Caco-2 (cell line): ENCODE measurements around the gene ADAMTSL2. TPM values are rescaled to one million over a fixed set of nuclear protein-coding genes. Genes with fewer than 3 reads are reported as not detected.

Source experiments
- BruUV-seq: library from RNA; stranded (reverse); fragments of 400-500 nt; replicated peaks from 2 replicates; lab custom pipeline; 2021; lab: Mats Ljungman, UMichigan
- CTCF ChIA-PET: fragments of 300-600 bp; sonication (Branson Sonifier 250); formaldehyde crosslinking; loops from one replicate; lab custom pipeline; 2022; ENCODE audit warnings: antibody characterized with exemption; lab: Charles Lee
- POLR2A ChIA-PET: fragments of 300-600 bp; sonication (Branson Sonifier 250); formaldehyde crosslinking; loops from one replicate; lab custom pipeline; 2022; ENCODE audit warnings: antibody characterized with exemption; lab: Charles Lee
- DNase-seq, 2 experiments: peaks; one replicate each; pipeline versions ENCODE4 v3.0.0 to v3.0.0-alpha.2; 2020 to 2022
- H3K27me3 ChIP-seq: replicated peaks from 2 replicates; pipeline ENCODE4 v1.6.0; 2011; ENCODE audit warnings: low read length; ENCODE audit not compliant: control insufficient read depth, insufficient read depth
- H3K36me3 ChIP-seq: 2 replicates; pipeline ENCODE4 v1.5.1; 2011; ENCODE audit warnings: low read length; ENCODE audit not compliant: control insufficient read depth, insufficient read depth
- H3K4me1 ChIP-seq: fragments of 250-450 bp; sonication (Bioruptor Pico); 2 replicates; pipeline ENCODE4 v1.5.1; 2020; ENCODE audit warnings: mild to moderate bottlenecking
- H3K4me3 ChIP-seq: 2 replicates; pipeline ENCODE4 v1.5.1; 2011; ENCODE audit warnings: low read depth, mild to moderate bottlenecking, control low read depth, low read length
- H3K9me3 ChIP-seq: fragments of 250-450 bp; sonication (Bioruptor Pico); 2 replicates; pipeline ENCODE4 v1.5.1; 2020; ENCODE audit warnings: mild to moderate bottlenecking, moderate library complexity
- H3K27ac Mint-ChIP-seq: one replicate; pipeline ENCODE4 v1.8.0; 2022; ENCODE audit warnings: mixed read lengths; ENCODE audit not compliant: unreplicated experiment
- H3K27me3 Mint-ChIP-seq: one replicate; pipeline ENCODE4 v1.8.0; 2022; ENCODE audit warnings: mixed read lengths; ENCODE audit not compliant: insufficient read depth, unreplicated experiment
- H3K36me3 Mint-ChIP-seq: one replicate; pipeline ENCODE4 v1.8.0; 2022; ENCODE audit warnings: mild to moderate bottlenecking, mixed read lengths; ENCODE audit not compliant: insufficient read depth, unreplicated experiment
- H3K4me1 Mint-ChIP-seq: one replicate; pipeline ENCODE4 v1.8.0; 2022; ENCODE audit warnings: low read depth, mixed read lengths; ENCODE audit not compliant: unreplicated experiment
- H3K4me3 Mint-ChIP-seq: one replicate; pipeline ENCODE4 v1.8.0; 2022; ENCODE audit warnings: mild to moderate bottlenecking, moderate library complexity, mixed read lengths; ENCODE audit not compliant: unreplicated experiment
- H3K9me3 Mint-ChIP-seq: one replicate; pipeline ENCODE4 v1.8.0; 2022; ENCODE audit warnings: mixed read lengths; ENCODE audit not compliant: unreplicated experiment
- intact Hi-C: fragments of 100-400 bp; cut with micrococcal nuclease; formaldehyde crosslinking; loops from one replicate; pipeline ENCODE4 v1.10.0; 2022; ENCODE audit not compliant: unreplicated experiment
- total RNA-seq: library from RNA; stranded (reverse); gene quantifications from 2 replicates; pipeline ENCODE4 v1.2.3, GENCODE V29; 2022
- TF ChIP-seq, protein P1 (sequence below), 2 experiments: fragments of 200-600 bp in 1 of 2; IDR thresholded peaks; 1 replicate in 1 of 2; 2 replicates in 1 of 2; pipeline versions ENCODE4 v1.5.1 to v1.8.0; 2011 to 2022; ENCODE audit warnings: antibody characterized with exemption in 1 of 2, control low read depth in 1 of 2, inconsistent platforms in 1 of 2, low read depth in 1 of 2, low read length in 1 of 2, mild to moderate bottlenecking in 1 of 2, moderate library complexity in 1 of 2; ENCODE audit not compliant: insufficient read depth in 1 of 2, severe bottlenecking in 1 of 2, unreplicated experiment in 1 of 2

The ADAMTSL2 gene
- total RNA-seq, 1 experiment from 2014 or later: 0.68 TPM

DNA sequence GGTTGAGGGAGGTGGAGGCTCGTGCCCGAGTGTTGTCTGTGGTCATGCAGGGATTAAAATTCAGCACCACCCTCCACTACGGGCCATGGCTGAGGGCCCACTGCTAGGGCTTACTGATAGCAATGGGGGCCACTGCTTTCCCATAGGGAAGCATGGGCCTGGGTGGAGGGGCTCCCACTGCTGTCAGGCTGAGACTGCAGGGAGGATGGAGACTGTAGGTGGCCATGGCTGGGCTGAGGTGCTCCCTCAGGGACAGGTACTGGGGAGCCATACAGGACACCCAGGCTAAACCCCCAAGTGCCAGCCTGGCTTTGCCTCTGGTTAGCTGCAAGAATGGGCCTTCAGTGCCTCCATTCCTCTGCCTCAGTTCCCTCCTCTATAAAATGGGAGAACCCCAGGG, 48.6 kb downstream of the ADAMTSL2 start:
- peaks cover 7% of the 10 kb centered on the region for H3K4me1 Mint-ChIP-seq
- ChIA-PET POLR2A (no interaction called here), CTCF (no interaction called here)
- Histone ChIP-seq H3K36me3 (no peaks in the 10 kb centered on the region), H3K27me3 (no peaks in the 10 kb centered on the region), H3K4me1 (peaks cover 10% of the 10 kb centered on the region; the same call in 1 of the 2 replicates), H3K4me3 (no peak overlapping the region), H3K9me3 (no peaks in the 10 kb centered on the region)
- TF ChIP-seq, protein P1, sequence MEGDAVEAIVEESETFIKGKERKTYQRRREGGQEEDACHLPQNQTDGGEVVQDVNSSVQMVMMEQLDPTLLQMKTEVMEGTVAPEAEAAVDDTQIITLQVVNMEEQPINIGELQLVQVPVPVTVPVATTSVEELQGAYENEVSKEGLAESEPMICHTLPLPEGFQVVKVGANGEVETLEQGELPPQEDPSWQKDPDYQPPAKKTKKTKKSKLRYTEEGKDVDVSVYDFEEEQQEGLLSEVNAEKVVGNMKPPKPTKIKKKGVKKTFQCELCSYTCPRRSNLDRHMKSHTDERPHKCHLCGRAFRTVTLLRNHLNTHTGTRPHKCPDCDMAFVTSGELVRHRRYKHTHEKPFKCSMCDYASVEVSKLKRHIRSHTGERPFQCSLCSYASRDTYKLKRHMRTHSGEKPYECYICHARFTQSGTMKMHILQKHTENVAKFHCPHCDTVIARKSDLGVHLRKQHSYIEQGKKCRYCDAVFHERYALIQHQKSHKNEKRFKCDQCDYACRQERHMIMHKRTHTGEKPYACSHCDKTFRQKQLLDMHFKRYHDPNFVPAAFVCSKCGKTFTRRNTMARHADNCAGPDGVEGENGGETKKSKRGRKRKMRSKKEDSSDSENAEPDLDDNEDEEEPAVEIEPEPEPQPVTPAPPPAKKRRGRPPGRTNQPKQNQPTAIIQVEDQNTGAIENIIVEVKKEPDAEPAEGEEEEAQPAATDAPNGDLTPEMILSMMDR (IDR thresholded peaks at IDR 0.05; ENCODE audit: insufficient read depth in 1 of 2, low read depth in 1 of 2, low read length in 1 of 2, severe bottlenecking in 1 of 2, unreplicated experiment in 1 of 2): no peak
- H3K4me3 Mint-ChIP-seq: no peak overlapping the region
- BruUV-seq: no TSS peak
- H3K36me3 Mint-ChIP-seq: no peaks in the 10 kb centered on the region
- H3K9me3 Mint-ChIP-seq: peaks cover 3% of the 10 kb centered on the region
- no peak overlapping the region for H3K27ac Mint-ChIP-seq
- H3K27me3 Mint-ChIP-seq: no peaks in the 10 kb centered on the region
- intact Hi-C loops: no loop called here
- no peak for DNase-seq

DNA sequence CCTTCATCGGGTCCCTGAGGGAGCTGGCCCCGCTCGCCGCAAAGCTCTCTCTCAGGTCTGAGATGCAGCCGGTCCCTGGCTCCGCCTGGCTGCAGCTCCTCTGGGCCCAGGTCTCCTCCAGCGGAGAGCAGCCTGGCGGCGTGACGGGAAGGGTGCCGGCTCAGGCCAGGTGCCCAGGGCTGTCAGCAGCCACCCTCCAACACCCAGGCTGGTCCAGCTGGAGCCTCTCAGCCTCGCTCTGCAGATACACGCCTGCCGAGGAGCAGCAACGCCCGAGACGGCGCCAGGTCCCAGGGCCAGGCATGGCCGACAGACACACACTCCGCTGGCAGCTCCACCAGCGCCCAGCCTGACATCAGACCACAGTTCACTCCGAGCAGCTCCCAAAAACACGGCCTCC, 49.1 kb downstream of the ADAMTSL2 start:
- H3K27me3 Mint-ChIP-seq: no peaks in the 10 kb centered on the region
- H3K9me3 Mint-ChIP-seq: peaks cover 7% of the 10 kb centered on the region
- BruUV-seq: no TSS peak
- H3K4me1 Mint-ChIP-seq: peaks cover 7% of the 10 kb centered on the region
- Histone ChIP-seq H3K4me1 (peaks cover 10% of the 10 kb centered on the region; the same call in 1 of the 2 replicates), H3K9me3 (no peaks in the 10 kb centered on the region), H3K36me3 (no peaks in the 10 kb centered on the region), H3K4me3 (no peak overlapping the region), H3K27me3 (no peaks in the 10 kb centered on the region)
- POLR2A ChIA-PET: interaction anchor here (0.7 kb wide), 1 partner anchor 245 kb away, joined by 3 read pairs; no protein-coding TSS in a partner anchor
- DNase-seq: no peak
- no peak overlapping the region for H3K27ac Mint-ChIP-seq
- H3K4me3 Mint-ChIP-seq: no peak overlapping the region
- intact Hi-C loops: no loop called here
- TF ChIP-seq, protein P1 (IDR thresholded peaks at IDR 0.05; ENCODE audit: insufficient read depth in 1 of 2, low read depth in 1 of 2, low read length in 1 of 2, severe bottlenecking in 1 of 2, unreplicated experiment in 1 of 2): no peak
- no peaks in the 10 kb centered on the region for H3K36me3 Mint-ChIP-seq
- CTCF ChIA-PET: no interaction called here

DNA sequence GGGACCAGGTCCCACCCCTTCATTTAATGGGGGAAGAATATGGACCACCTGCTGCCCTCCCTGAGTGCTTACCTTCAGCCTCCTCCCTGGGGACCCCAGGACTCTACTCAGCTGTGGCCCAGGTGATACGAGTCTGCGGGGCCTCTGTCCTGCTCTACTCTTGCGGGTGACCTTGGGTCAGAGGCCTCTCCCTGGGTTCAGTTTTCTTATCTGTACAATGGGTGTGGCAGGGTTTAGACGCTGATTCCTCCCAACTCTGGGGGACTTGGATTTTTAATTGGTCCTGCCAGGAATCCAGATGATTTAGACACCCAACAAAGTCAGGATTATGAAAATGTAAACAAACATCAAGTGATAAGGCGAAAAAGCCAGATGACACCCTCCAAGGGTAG, 49.7 kb downstream of the ADAMTSL2 start:
- Histone ChIP-seq H3K4me3 (no peak overlapping the region), H3K9me3 (peaks cover 4% of the 10 kb centered on the region; the same call in 1 of the 2 replicates), H3K36me3 (no peaks in the 10 kb centered on the region), H3K4me1 (peaks cover 10% of the 10 kb centered on the region; the same call in 1 of the 2 replicates), H3K27me3 (no peaks in the 10 kb centered on the region)
- ChIA-PET POLR2A (interaction anchor here (0.7 kb wide), 1 partner anchor 245 kb away, joined by 3 read pairs; no protein-coding TSS in a partner anchor), CTCF (no interaction called here)
- TF ChIP-seq, protein P1 (IDR thresholded peaks at IDR 0.05; ENCODE audit: insufficient read depth in 1 of 2, low read depth in 1 of 2, low read length in 1 of 2, severe bottlenecking in 1 of 2, unreplicated experiment in 1 of 2): no peak
- Mint-ChIP-seq H3K27me3 (no peaks in the 10 kb centered on the region), H3K4me3 (no peak overlapping the region), H3K27ac (no peak overlapping the region), H3K4me1 (peaks cover 7% of the 10 kb centered on the region), H3K9me3 (peaks cover 11% of the 10 kb centered on the region), H3K36me3 (no peaks in the 10 kb centered on the region)
- DNase-seq: no peak
- intact Hi-C loops: no loop called here
- BruUV-seq: no TSS peak
